GM18502 (cell line): ENCODE measurements around the gene F2.
"Not testable (repeated sequence)": the region's sequence is repeated elsewhere in the genome, so short reads cannot be mapped to it uniquely, and the experiment has no call there.

Experiments used
- ATAC-seq: cut with Tn5 transposase; IDR thresholded peaks from one replicate; pipeline ENCODE4 v1.9.1; 2021; ENCODE audit warnings: mild to moderate bottlenecking; ENCODE audit not compliant: unreplicated experiment, poor library complexity

Gene F2

GRCh38 chr11:46719048-46719542, at the start of gene F2:
Gene F2 (plus strand): TSS chr11:46719213. CDS start chr11:46719236, 23 bp downstream.
- no peak for ATAC-seq

GRCh38 chr11:46669711-46670139, 49.3 kb upstream of the F2 start:
- ATAC-seq = no peak

GRCh38 chr11:46670521-46670920, 48.5 kb upstream of the F2 start:
- ATAC-seq = not testable (repeated sequence)

GRCh38 chr11:46671958-46672315, 47.1 kb upstream of the F2 start:
- ATAC-seq = no peak

- ATAC-seq = no peak
Measured at GRCh38 chr11:46672381-46672839, 46.6 kb upstream of the F2 start.

- ATAC-seq = no peak
Measured at GRCh38 chr11:46673713-46674462, 45.1 kb upstream of the F2 start.

GRCh38 chr11:46674463-46675287, 44.3 kb upstream of the F2 start:
- ATAC-seq = no peak

GRCh38 chr11:46675288-46675851, 43.6 kb upstream of the F2 start:
- no peak for ATAC-seq

GRCh38 chr11:46675949-46676348, 43.1 kb upstream of the F2 start:
- no peak for ATAC-seq

- ATAC-seq = no peak
Measured at GRCh38 chr11:46676436-46677158, 42.4 kb upstream of the F2 start.

- no peak for ATAC-seq
Measured at GRCh38 chr11:46677169-46677568, 41.8 kb upstream of the F2 start.

GRCh38 chr11:46677991-46678740, 40.8 kb upstream of the F2 start:
- no peak for ATAC-seq

GRCh38 chr11:46678741-46679130, 40.3 kb upstream of the F2 start:
- ATAC-seq = no peak

GRCh38 chr11:46679241-46680163, 39.5 kb upstream of the F2 start:
- no peak for ATAC-seq

GRCh38 chr11:46680164-46680760, 38.8 kb upstream of the F2 start:
- ATAC-seq = no peak

- no peak for ATAC-seq
Measured at GRCh38 chr11:46680815-46681214, 38.2 kb upstream of the F2 start.

GRCh38 chr11:46681814-46682213, 37.2 kb upstream of the F2 start:
- no peak for ATAC-seq
